GM19467 (cell line): ENCODE data around the gene ATP6V0A1.
"Not testable (repeated sequence)": the region's sequence is repeated elsewhere in the genome, so short reads cannot be mapped to it uniquely, and the experiment has no call there.

Experiments
- ATAC-seq: cut with Tn5 transposase; IDR thresholded peaks from one replicate; pipeline ENCODE4 v1.9.1; 2021; ENCODE audit warnings: mild to moderate bottlenecking, moderate library complexity; ENCODE audit not compliant: unreplicated experiment

ATP6V0A1 gene

GRCh38 chr17:42475835-42476234 is 17.2 kb downstream of the ATP6V0A1 start:
- ATAC-seq = no peak

GRCh38 chr17:42476411-42476810 is 17.7 kb downstream of the ATP6V0A1 start:
- ATAC-seq = no peak

GRCh38 chr17:42477173-42477572 is 18.5 kb downstream of the ATP6V0A1 start:
- ATAC-seq = no peak

- ATAC-seq = not testable (repeated sequence)
Observed at GRCh38 chr17:42477824-42478223, 19.1 kb downstream of the ATP6V0A1 start.

- ATAC-seq = no peak
Observed at GRCh38 chr17:42484304-42484703, 25.6 kb downstream of the ATP6V0A1 start.

- ATAC-seq = no peak
Observed at GRCh38 chr17:42485680-42486079, 27.0 kb downstream of the ATP6V0A1 start.

- ATAC-seq = no peak
Observed at GRCh38 chr17:42488032-42488431, 29.4 kb downstream of the ATP6V0A1 start.

- no peak for ATAC-seq
Observed at GRCh38 chr17:42493319-42493718, 34.6 kb downstream of the ATP6V0A1 start.

GRCh38 chr17:42494673-42495072 is 36.0 kb downstream of the ATP6V0A1 start:
- no peak for ATAC-seq

- ATAC-seq = no peak
Observed at GRCh38 chr17:42498828-42499227, 40.1 kb downstream of the ATP6V0A1 start.

GRCh38 chr17:42502091-42502490 is 43.4 kb downstream of the ATP6V0A1 start:
- no peak for ATAC-seq

- no peak for ATAC-seq
Observed at GRCh38 chr17:42502926-42503325, 44.2 kb downstream of the ATP6V0A1 start.

GRCh38 chr17:42507671-42508070 is 49.0 kb downstream of the ATP6V0A1 start:
- ATAC-seq = no peak

GRCh38 chr17:42508426-42509165 is 49.9 kb downstream of the ATP6V0A1 start:
- no peak for ATAC-seq

- ATAC-seq = no peak
Observed at GRCh38 chr17:42509409-42509808, 50.7 kb downstream of the ATP6V0A1 start.

- no peak for ATAC-seq
Observed at GRCh38 chr17:42509841-42510240, 51.2 kb downstream of the ATP6V0A1 start.

GRCh38 chr17:42512246-42512645 is 53.6 kb downstream of the ATP6V0A1 start:
- ATAC-seq = no peak

- ATAC-seq = no peak
Observed at GRCh38 chr17:42512733-42513251, 54.1 kb downstream of the ATP6V0A1 start.

GRCh38 chr17:42513686-42514085 is 55.0 kb downstream of the ATP6V0A1 start:
- ATAC-seq = no peak

GRCh38 chr17:42514279-42514678 is 55.6 kb downstream of the ATP6V0A1 start:
- no peak for ATAC-seq

GRCh38 chr17:42514867-42515266 is 56.2 kb downstream of the ATP6V0A1 start:
- ATAC-seq = no peak

- ATAC-seq = no peak
Observed at GRCh38 chr17:42517516-42517915, 58.8 kb downstream of the ATP6V0A1 start.
